Fibroblast of villous mesenchyme (primary cell): Measurements from ENCODE around the gene COTL1. TPM values are rescaled to one million over a fixed set of nuclear protein-coding genes. Genes with fewer than 3 reads are reported as not detected.

Experiments
- DNase-seq: peaks from one replicate; pipeline ENCODE4 v3.0.0-alpha.2; 2010; ENCODE audit warnings: low read depth
- H3K4me3 ChIP-seq: 2 replicates; pipeline ENCODE4 v1.5.1; 2011; ENCODE audit warnings: low read depth, mild to moderate bottlenecking, low read length
- total RNA-seq: library from RNA; depleted of rRNA; stranded (reverse); fragments of >200 nt; gene quantifications from 2 replicates; pipeline ENCODE4 v1.2.3, GENCODE V29; 2012
- TF ChIP-seq, protein P1 (sequence below): IDR thresholded peaks from 2 replicates; pipeline ENCODE4 v1.5.1; 2012; ENCODE audit warnings: low read depth, mild to moderate bottlenecking, low read length; ENCODE audit not compliant: insufficient read depth

Gene COTL1
- total RNA-seq, 1 donor: 265 TPM

GRCh38 chr16:84654238-84654637 is 36.4 kb upstream of the COTL1 start:
- no peak overlapping the region for H3K4me3 ChIP-seq
- TF ChIP-seq, protein P1, sequence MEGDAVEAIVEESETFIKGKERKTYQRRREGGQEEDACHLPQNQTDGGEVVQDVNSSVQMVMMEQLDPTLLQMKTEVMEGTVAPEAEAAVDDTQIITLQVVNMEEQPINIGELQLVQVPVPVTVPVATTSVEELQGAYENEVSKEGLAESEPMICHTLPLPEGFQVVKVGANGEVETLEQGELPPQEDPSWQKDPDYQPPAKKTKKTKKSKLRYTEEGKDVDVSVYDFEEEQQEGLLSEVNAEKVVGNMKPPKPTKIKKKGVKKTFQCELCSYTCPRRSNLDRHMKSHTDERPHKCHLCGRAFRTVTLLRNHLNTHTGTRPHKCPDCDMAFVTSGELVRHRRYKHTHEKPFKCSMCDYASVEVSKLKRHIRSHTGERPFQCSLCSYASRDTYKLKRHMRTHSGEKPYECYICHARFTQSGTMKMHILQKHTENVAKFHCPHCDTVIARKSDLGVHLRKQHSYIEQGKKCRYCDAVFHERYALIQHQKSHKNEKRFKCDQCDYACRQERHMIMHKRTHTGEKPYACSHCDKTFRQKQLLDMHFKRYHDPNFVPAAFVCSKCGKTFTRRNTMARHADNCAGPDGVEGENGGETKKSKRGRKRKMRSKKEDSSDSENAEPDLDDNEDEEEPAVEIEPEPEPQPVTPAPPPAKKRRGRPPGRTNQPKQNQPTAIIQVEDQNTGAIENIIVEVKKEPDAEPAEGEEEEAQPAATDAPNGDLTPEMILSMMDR: no peak
- no peak for DNase-seq

DNA sequence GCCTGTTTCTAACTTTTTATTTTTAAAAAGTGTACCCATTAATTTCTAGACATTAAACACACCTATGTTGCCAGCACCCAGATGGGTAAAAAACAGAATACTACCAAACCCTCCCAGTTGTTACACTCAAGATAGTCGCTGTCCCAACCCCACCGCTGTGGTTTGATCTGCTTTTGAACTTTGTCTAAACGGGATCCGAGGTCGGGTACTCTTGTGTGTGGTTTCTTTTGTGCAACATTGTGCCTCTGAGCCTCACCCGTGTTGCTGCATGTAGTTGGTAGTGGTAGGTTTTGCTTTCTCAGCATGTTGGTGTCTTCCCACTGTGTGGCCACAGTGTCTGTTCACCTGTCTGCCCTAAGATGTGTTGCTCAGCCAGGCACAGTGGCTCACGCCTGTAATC is 34.7 kb upstream of the COTL1 start:
- TF ChIP-seq, protein P1: no peak
- no peak for DNase-seq
- H3K4me3 ChIP-seq: no peak overlapping the region

DNA sequence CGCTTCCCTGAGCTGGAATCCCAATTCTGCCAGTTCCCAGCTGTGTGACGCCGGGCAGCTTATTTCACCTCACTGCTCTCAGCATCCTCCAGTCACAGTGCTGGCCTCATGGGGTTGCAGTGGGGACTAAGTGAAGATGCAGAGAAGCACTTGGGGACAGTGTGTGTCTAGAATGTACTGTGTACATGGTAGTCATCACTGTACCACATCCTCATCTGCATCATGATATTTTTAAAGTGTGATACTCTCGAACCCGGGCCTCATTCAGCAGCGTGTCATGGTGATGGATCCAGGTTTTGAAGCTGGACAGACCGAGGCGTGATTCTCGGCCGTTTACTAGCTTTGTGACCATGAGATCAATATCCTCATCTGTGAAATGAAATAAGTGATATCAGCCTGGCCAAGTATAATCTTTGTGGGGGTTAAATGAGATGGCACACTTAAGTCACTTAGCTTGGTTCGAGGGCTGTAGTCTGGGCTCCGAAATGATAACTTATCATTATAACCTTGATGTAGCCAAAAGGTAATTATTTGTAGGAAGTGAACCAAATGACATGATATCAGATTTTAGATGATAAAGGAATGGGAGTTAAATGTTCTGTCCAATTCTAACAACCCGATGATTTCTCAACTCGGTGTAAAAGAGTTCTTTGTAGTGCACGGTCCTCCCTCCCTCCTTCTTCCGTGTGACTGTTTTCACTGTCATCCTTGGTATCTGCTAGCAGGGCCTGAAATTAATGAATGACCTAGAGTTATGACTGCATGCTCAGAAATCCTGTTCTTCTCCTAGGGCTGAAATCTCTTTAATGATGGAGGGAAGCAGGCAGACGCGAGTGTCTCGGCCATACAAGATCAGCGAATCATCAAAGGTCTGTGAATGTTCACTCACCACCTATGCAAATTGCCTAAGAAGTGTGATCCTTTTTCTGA is 32.4 kb upstream of the COTL1 start:
- no peak overlapping the region for H3K4me3 ChIP-seq
- DNase-seq: peak; percentile 55
- TF ChIP-seq, protein P1: no peak

DNA sequence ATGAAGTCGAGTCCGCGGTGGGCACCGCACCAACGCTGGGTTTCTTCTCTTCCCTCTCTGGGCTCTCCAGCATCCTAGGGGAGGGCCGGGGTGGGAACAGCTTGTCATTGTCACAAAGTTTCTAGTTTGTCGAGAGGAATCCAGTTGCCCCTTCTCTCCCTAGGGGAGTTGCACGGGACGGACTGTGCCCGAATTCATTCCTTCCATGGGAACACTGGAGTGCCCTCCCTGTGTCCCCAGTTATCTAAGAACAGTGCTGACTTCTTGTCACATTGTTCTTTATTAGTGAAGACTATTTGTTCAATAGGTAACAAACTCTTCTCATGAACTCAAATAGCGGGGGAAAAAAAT is 31.6 kb upstream of the COTL1 start:
- TF ChIP-seq, protein P1: no peak
- peak overlapping the region; percentile 73 for H3K4me3 ChIP-seq
- DNase-seq: no peak

DNA sequence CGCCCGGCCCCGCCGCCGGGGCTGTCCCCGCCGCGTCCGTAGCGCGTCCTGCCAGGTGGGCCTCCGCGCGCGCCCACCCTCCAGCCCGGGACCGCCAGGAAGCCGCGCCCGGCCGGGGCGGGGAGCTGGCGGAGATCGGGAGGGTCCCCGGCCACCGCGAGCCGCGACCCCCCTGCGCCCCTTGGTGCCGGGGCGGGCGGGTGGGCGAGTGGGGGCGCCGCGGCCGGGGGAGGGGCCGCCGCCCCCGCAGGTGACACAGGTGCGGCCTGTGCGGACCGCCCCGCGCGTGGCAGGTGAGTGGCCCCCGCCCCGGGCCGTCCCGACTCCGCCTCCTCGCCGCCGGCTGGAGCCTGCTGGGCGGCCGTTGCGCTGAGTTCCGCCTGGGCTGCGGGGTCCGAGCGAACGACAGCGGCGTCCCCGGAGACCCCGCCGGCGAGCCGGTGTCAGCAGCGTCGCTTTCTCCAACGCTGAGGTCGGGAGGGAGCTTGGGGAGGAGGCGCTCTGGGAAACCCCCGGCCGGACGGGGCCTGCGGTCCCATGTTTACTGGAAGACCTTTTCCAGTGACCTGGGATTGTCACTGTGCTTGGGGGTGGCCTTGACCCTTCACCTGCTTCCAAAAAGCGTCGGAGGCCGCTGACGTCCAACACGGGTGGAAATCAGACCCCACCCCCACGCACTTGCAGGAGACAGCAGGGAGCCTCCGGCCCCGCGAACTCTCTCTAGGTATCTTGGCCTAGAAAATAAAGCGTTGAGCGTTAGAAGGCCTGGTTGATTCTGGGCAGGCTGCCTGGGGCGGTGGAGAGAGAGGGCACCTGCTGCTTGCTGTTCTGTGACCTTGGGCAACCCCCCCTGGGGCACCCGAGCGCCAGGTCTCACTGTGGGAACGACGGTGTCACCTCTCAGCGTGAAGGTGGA is 31.0 kb upstream of the COTL1 start:
- H3K4me3 ChIP-seq: peak overlapping the region; percentile 73
- TF ChIP-seq, protein P1: no peak
- no peak for DNase-seq

DNA sequence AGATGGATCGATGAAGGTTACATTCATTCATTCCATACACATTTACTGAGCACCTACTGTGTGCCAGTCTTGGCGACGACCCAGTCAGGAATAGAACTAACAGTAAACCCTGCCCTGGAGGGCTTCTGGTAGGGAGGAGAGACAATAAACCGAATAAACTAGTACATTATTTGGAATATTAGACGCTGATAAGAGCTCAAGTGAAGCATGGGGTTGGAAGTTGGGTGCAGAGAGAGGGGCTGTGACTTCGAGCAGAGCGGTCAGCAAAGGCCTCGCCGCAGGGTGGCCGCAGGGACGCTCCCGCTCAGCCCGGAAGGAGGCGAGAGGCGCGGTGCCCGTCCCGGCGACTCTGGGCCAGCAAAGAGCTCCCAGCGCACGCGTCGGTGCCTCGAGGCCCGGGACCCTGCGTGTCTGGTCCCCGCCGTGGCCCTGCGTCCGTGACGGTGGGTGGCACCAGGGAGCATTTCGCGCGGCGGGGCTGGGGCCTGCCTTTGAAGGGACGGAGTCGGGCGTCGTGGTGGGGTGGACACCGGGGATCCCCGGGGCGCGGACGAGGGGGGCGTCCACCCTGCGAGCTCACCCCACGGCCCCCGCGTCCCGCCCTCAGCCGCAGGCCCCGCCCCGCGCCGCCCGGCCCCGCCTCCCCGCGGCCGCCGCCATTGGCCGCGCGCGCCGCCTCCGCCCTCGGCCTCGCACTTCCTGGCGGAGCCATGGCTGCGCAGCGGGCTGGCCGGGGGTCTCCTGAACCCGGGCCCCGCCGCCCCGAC is 30.1 kb upstream of the COTL1 start, which contains the start of gene KLHL36:
TSS of gene KLHL36 (plus strand) at position 684 of the 767 bp plus-strand sequence. CDS start 2,357 bp downstream, outside the sequence.
- TF ChIP-seq, protein P1: peak; percentile 5
- DNase-seq: no peak
- H3K4me3 ChIP-seq: peak within 1 kb of the TSS; percentile 73
